Fibroblast of skin of right quadriceps (primary cell): ENCODE results near the gene SCEL.

Source experiments
- DNase-seq: peaks from one replicate; pipeline ENCODE4 v3.0.0-alpha.2; 2013

SCEL gene

GRCh38 chr13:77678691-77679235 lies 143.3 kb downstream of the SCEL start:
- no peak for DNase-seq

DNA sequence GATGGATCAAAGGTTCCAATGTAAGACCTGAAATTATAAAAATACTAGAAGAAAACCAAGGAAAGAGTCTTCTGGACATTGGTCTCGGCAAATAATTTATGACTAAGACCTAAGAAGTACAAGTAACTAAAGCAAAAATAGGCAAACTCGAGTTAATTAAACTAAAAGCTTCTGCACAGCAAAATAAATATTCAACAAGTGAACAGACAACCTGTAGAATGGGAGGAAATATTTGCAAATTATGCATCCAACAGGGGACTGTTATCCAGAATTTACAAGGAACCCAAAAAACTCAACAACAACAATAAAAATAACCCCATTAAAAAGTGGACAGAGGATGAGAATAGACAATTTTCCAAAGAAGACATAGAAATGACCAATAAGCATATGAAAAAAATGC lies 152.3 kb downstream of the SCEL start:
- DNase-seq = no peak

DNA sequence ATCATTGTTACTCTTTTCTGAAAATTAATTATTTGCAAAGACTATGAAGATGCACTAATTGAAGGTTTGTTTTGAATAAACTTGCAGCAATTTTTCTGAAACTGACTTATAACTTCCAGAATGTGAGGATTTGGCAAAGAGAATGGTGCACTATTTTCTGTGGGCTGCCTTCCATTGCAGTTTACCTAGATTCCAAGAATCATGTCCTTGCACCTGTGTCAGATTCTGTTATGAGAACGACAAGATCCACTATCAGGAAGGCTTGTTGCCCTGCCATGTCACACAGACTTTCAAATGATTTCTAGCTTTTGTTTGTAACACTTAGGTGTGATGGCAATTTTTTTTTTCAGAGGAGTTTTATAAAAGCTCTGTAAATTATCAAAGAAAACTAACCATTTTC lies 156.4 kb downstream of the SCEL start:
- DNase-seq = no peak

GRCh38 chr13:77692746-77693448 lies 157.4 kb downstream of the SCEL start:
- no peak for DNase-seq

- DNase-seq = no peak
Measured at GRCh38 chr13:77693449-77693940, 158.0 kb downstream of the SCEL start.
